Measurements from ENCODE around the gene PLXNA1.

Gene PLXNA1

DNA sequence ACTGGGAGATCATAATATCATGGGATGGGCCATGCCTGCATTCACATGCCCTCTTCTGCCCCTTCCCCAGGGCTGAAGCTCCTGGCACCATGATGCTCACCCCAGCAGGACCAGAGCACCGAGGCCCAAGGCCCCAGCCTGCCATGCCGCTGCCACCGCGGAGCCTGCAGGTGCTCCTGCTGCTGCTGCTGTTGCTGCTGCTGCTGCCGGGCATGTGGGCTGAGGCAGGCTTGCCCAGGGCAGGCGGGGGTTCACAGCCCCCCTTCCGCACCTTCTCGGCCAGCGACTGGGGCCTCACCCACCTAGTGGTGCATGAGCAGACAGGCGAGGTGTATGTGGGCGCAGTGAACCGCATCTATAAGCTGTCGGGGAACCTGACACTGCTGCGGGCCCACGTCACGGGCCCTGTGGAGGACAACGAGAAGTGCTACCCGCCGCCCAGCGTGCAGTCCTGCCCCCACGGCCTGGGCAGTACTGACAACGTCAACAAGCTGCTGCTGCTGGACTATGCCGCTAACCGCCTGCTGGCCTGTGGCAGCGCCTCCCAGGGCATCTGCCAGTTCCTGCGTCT, 5.6 kb downstream of the PLXNA1 start:
- no peak for DNase-seq

DNA sequence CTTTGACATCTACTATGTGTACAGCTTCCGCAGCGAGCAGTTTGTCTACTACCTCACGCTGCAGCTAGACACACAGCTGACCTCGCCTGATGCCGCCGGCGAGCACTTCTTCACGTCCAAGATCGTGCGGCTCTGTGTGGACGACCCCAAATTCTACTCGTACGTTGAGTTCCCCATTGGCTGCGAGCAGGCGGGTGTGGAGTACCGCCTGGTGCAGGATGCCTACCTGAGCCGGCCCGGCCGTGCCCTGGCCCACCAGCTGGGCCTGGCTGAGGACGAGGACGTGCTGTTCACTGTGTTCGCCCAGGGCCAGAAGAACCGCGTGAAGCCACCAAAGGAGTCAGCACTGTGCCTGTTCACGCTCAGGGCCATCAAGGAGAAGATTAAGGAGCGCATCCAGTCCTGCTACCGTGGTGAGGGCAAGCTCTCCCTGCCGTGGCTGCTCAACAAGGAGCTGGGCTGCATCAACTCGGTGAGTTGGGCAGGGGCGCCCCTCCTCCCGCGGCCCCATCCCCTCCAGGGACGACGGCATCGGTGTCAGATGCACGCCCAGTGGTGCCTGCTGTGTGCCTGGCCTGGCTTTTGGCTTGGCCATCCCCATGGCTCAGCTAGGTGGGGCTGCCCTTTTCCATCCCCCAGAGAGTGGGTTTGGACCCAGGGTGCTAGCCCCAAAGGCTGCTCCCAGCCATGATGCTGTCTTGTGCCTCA, 6.6 kb downstream of the PLXNA1 start:
- DNase-seq = no peak

DNA sequence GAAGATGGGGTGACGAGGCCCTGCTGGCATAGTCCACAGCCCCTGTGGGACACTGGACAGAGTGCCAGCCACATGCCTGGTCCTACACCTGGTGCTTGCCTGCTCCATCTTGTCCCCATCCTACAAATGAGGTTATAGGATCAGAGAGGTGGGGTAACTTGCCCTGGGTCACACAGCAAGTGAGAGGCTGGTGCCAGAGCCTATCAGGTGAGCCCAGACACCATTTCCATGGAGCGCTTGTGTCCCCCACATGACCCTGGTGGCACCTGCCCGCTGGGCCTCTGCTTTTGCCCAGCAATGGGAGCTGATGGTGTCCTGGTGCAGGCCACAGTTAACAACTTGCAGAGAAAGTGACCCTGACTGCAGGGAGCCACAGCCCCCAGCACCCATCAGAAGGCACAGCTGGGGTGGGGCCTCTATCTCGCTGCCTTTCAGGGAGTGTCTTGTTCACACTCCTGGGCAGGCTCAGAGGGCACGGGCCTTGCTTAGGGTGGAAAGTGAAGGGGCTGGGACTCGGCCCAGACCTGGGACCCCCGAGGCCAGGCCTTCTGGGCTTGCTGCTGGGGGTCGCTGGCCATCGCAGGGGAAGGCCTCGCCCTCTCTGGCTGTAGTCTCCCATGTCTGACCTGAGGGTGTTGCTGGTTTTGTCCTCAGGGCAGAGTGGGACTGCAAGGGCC, 7.2 kb downstream of the PLXNA1 start:
- DNase-seq = no peak

DNA sequence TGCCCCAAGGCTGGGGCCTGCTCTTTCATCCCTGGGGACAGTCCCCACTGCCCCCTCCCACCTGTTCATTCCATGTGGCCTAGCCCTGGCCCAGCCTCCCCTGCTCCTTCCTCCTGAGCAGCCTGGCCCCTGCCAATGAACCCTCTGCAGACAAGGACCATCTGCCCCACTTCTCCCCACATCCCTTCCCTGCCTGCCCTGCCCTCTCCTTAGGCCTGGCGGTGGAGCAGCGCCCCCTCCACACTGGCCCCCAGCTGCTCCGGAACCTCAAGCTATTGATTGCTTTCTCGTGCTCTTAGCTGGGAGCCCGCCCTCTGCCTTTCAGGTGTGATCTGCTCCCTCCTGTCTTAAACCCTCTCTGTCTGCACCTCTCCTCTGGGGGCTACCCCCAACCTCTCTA, 8.0 kb downstream of the PLXNA1 start:
- no peak for DNase-seq

DNA sequence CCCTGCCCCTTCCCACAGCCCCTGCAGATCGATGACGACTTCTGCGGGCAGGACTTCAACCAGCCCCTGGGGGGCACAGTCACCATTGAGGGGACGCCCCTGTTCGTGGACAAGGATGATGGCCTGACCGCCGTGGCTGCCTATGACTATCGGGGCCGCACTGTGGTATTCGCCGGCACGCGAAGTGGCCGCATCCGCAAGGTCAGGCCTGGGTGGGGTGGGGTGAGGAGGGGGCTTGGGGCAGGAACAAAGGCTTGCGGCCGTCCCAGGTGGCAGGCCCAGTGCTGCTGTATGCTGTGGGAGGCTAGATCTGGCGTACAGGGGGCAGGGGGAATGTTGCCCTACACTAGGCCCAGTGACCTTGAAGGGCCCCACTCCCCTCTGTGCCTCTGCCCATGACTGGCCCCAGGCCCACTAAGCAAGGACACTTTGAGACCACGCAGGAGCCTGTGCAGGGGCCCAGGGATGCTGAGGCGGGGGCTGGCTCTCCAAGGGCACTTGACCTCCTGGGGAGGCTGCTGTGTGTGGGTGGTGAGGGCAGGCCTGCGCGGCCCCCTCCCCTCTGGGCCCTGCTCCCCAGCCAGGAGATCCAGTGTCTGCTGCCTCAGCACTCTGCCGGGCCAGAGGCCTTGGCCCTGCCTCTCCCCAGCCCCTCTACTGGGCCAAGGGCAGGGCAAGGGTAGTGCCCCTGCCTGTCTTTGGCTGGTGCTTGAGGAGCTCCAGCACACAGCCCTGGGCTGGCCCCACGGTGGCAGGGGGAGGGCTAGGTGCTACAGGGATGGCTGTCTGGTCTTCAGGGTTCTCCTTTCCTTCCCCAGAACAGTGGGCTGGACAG, 8.7 kb downstream of the PLXNA1 start:
- DNase-seq = no peak

DNA sequence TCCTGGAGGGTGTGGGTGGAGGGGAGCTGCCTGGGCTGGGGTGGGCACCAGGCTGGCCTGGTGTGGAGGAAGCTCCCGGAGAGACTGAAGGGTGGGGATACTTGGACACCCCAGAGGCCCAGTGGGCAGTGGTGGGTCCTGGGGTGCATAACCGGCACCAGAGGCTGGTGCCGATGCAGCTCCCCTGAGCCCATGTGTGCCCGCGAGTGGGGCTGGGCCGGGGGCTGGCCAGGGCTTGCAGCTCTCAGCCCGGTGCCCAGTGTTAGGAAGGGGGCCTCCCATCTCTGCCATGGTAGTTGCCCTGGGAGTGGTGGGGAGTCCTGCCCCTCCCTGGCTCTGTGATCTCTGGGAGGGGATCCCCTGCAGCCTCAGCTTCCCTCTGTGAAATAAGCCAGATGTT, 9.3 kb downstream of the PLXNA1 start:
- DNase-seq = no peak

DNA sequence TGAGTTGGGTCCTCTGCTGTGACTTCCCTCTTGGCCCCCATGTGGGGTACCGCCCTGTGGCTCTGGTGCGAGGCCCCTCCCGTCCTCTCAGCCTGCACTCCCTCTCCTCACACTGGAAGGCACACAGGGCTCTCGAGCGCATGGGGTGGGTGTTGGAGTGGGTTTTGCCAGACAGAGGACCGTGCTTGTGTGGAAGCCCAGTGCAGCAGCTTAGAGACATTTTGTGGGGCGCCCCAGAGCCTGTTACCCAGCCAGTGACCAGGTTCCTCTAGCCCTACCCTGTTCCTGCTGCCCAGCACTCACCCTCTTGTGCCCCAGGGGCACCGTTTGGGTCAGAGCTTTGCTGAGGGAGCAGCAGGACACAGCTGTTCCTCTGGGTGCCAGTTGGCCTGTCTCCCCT, 9.9 kb downstream of the PLXNA1 start:
- no peak for DNase-seq

DNA sequence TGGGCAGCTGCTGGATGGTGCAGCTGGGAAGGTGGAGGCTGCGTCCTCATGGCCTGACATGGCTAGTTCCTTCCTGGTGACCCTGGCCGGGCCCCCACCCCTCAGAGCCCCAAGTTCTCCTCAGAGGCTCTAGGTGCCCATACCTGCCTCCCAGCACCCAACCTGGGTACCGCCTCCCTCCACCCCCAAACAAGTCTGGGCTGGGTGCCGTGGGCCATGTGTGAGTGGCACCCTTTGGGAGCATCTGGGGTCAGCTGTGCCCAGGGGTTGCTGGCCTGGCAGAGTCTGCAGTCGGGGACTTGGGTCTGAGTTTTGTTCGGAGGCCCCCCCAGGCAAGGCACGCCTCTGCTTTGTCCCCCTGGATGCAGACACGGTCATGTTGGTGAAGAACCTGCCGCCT, 10.5 kb downstream of the PLXNA1 start:
- no peak for DNase-seq

DNA sequence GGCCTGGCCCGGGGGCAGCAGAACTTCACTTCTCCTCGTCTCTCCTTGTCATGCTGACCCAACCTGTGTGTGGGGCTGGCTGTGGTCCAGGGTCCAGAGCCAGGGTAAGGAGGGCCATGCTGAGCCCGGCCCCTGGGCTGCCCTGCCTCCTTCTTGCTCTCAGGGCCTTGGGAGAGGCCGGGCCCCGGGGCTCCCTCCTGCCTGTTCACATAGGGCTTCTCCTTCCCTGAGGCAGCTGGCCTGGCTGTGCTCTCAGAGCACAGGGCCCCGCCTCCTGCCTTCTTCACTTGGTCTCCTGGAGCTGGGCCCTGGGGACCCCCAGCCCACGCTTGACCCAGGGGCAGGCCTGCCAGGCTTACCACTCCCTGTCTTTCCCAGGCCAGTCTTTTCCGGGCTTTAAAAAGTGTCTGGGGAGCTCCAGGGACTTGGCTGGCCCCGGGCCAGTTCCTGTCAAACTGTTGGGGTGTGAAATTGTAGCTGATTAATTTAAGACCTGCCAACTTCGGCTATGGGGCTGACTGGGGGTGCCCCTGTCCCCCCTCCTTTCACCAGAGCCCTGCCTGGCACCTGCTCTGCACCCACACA, 11.8 kb downstream of the PLXNA1 start:
- DNase-seq = no peak

DNA sequence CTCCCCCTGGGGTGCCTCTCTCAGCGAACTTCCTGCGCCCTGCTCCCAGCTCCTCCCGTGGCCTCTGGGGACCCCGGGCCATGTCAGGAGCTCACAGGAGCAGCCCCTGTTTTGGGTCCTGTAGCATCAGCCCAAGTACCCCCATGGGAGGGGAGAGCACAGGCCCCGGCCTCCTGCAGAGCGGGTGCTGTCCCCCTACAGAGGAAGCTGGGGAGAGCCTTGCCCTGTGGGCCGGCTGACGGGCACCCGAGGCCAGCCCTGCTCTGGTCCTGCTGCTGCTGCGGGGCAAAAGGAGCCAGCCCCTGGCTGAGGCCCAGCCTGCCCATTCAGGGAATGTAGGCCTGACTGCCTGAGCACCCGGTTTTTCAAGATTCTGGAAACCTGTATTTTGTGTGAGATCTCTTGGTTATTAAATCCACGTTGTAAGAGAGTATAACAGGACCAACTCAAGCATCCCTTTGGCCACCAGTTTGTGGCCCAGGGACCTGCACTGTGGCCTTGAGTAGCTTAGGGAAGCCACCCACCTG, 12.4 kb downstream of the PLXNA1 start:
- DNase-seq = no peak

DNA sequence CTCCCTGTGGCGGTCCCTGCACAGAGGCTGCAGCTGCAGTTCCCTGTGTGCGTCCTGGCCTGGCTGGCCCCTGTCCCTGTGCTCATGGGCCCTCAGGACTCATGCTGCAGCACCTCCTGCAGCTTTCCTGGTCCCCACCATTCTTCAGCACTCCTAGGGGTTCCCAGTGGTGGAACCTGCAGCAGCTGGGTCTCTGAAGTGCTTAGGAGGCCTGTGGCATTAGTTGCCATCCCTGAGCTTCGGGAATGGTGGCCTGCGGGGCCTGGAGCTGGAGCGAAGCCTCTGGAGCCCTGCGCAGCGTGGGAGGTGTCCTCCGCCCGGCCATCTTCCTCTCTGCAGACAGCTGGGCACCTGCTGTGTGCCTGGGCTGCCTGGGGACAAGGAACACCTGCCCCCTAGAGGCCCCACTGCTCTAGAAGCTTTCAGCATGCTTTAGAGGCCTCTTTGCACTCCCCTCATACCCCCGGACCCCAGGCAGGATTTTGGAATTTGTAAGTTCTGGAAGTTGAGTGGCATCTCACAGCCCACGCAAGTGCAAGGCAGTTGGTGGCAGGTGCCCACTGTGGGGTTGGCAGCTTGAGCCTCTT, 13.1 kb downstream of the PLXNA1 start:
- DNase-seq = no peak

DNA sequence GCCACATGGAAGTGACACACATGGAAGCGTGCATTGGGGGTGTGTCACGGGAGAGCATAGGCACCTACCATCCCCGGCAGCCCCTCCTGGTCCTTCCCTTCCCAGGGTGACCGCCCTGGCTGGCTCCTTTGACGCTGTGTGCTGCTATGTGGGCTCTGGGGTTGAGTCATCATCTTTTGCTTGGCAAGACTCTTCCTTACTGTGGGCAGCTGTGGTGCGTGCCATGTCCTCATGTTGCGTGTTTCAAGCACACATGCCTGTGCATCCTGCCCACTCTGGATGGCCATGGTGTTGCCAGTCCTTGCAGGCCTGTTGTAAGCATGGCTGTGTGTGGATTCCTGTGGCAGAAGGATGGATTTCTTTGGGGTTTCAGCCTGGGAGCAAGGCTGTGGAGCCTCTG, 14.0 kb downstream of the PLXNA1 start:
- DNase-seq = no peak

DNA sequence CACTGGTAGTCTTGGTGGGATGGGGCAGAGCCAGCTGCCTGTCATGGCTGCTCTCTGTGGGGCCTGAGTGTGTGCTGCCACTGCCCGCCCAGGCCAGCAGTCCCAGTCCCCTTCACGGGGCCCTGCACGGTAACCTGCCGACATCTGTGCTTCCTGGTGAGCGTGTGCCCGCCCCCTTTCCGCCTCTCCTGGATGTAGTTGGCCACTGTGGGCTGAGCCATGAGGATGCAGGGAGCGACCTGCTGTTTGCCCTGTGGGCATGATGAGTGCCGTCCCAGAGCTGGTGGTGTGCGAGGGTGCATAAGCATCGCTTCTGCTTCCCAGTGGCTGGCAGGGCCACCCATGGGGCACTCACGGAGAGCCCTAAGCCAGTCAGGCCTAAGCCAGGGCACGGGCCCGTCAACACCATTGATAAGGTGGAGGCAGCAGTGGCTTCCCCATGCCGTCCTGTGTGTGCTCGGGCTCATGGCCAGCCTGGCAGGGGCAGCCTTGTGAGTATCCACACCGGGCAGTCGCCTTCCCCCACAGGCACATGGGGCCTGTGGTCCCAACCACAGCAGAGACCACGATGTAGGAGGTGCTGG, 14.6 kb downstream of the PLXNA1 start:
- no peak for DNase-seq

DNA sequence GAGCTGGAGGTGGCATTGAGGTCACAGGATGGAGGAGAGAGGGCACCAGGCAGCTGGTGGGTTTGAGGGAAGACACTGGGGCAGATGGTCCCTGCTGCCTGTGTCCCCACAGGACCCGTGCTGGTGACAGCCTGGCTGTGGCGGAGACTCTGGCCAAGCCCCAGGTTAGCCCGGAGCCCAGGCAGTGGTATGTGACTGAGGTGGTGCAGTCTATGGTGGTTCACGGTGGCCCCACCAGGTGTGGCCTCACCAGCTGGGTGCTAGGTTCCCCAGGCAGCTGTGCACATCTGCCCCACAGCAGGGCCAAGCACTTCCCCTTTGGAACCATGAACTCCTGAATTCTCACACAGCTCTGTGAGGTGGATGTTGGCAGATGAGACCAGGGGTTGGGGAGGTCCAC, 15.4 kb downstream of the PLXNA1 start:
- no peak for DNase-seq

DNA sequence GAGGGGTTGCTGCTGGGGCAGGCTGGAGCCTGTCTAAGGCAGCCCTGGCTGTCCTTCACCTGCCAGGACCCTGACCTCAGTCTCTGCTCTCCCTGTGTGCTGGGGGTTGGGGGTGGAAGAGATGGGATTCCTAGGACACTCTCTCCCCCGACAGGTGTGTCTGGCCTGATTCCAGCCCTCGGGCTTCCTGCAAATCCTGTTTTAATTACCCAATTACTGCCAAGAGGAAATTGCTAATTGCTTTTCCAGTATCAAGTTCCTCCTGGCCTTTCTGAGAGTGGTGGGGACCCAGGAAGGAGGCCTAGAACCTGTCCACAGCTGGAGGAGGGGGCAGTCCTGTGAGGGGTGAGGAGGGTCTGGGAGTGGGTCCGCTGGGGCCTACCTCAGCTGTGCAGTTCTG, 15.8 kb downstream of the PLXNA1 start:
- no peak for DNase-seq

DNA sequence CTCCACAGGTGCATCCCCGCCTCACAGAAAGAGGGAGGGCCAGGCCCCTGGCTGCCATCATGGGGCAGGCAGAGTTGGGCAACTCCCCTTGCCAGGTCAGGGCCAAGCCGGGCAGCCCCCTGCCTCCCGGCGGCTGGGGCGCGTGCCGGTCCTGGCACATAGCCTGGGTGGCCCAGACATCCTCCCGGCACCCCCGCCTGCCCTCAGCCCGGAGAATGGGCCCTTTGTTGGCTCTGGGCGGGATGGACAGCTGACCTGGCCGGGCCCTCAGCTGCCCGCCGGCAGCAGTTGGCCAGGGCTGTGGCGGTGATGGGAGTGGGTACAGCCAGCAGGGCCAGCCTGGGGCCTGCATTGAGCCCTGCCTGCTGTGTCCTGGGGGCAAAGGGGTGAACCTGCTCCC, 16.5 kb downstream of the PLXNA1 start:
- no peak for DNase-seq

DNA sequence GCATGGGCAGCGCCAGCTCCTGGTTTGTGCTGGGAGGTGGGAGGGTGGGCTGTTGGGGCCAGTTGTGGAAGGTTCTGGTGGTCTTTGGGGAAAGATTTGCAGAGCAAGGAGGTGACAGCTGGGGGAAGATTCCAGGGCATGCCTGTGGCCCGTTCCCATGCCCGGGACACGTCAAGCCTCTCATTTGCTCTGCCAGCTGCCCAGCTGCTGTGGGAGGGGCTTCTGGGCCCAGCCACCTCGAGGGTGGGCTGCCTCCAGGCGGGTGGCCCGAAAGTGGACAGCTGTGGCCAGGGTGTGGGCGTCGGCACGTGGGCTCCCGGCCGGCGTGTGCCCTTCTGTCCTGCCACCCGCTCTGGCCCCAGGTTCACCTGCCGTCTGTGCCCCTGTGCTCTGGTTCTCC, 17.2 kb downstream of the PLXNA1 start:
- DNase-seq = no peak

DNA sequence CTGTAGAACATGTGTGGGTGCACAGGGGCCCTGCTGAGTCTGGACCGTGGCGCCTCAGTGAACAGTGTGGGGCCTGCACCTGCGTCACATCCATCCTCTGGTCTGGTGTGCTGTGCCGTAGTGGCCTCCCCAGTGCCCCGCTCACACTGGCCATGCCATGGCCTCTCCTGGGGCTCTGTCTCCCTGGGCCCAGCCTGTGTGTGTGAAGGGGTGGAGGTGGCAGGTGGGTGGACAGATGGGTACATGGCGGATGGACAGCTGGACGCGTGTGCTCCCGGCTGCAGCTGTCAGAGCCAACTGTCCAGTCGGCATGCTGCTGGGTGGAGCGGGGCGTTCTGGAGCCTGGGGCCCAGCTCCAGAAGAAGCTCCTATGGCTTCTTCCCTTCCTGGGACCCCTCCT, 17.8 kb downstream of the PLXNA1 start:
- no peak for DNase-seq

DNA sequence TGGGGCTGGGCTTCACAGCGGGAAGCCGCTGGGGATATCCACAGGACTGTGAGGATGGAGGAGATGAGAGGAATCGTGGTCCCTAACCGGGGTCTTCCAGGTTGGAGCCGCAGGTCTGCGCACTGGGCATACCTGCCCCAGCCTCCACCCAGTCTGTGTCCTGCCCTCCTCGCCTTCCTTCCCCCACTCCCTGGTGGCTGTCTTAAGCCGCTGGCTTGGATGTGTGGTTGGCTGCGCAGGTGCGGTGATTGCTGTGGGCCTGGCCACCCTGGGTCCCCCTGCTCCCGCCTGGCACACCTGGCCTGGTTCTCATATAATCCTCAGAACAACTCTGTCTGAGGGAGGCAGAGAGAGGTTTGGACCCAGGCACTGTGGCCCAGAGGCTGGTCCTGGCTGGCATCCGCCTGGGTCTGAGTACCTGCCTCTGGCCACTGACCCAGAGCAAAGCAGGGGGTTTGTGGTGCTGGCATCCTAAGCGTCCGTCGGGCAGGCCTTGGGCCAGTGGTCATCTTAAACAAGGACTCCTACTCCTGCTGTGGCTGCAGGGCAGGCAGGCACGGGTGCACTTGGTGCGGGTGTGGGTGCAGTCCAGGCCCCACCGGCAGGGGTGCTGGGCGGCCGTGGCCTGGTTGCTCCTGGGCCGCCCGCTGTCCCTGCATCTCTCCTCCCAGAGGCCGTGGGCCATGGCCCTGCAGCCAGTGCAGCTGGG, 18.7 kb downstream of the PLXNA1 start:
- no peak for DNase-seq

DNA sequence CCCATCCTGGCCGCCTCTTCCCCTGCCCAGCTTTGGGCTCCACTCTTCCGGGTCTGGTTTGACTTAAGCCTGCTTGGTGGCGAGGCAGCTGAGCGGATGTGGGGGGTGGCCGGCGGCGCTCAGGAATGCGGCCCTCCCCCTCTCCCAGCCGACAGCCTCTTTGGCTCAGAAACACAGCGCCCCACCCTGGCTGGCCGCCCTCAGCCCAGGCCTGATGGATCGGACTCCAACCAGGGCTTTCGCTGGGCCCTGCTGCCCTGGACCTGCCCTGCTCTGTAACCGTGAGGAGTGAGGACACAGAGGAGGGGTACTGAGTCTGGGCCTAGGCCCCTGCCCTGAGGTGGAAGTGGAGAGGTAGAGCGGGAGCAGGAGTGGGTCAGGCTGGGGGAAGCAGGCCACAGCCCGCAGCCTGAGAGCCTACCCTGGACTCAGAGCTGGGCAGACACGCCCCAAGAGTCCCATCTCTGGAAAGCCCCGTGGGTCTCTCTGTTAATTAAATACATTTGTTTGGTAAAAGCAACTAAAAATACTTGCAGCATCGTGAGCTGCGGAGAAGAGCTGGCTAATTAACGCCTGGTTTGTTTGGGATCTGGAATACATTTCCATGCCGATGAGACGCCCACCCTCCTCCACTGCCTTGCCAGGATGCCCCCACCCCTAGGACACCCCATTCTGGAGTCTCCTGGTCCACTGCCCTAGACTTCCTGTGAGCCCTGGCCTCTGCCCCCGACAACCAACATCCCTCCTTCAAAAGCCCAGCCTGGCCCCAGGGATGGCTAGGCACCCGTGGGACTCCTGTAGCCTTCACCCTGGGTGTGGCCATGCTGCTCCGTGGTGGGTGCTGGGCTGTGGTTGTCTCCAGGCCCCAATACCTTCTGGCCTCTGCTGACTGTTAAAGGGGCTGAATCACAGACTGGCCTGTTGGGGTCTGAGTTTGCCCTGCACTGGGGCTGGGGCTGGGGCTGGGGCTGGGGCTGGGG, 19.6 kb downstream of the PLXNA1 start:
- no peak for DNase-seq
